ENCODE data around the gene ARHGAP10. TPM values are rescaled to one million over a fixed set of nuclear protein-coding genes. Genes with fewer than 3 reads are reported as not detected.

ARHGAP10 gene
- total RNA-seq, 1 experiment from 2014 or later = 25.0 TPM

- no peaks in the 10 kb centered on the region for H3K27me3 ChIP-seq
- H3K27ac ChIP-seq = no peak overlapping the region
- H3K4me1 ChIP-seq = no peaks in the 10 kb centered on the region
- no peak for DNase-seq
- no peak overlapping the region for H3K4me3 ChIP-seq
- H3K9me3 ChIP-seq (replicated peaks) = peaks cover 4% of the 10 kb centered on the region; the same call in 1 of the 2 replicates
- no peaks in the 10 kb centered on the region for H3K36me3 ChIP-seq
Measured at GRCh38 chr4:148025981-148026380, 294.1 kb downstream of the ARHGAP10 start.

GRCh38 chr4:148027201-148027600 is 295.3 kb downstream of the ARHGAP10 start:
- H3K4me3 ChIP-seq = no peak overlapping the region
- no peak for DNase-seq
- H3K36me3 ChIP-seq = no peaks in the 10 kb centered on the region
- no peak overlapping the region for H3K27ac ChIP-seq
- H3K4me1 ChIP-seq = no peaks in the 10 kb centered on the region
- H3K9me3 ChIP-seq (replicated peaks) = peaks cover 4% of the 10 kb centered on the region; the same call in 1 of the 2 replicates
- H3K27me3 ChIP-seq = no peaks in the 10 kb centered on the region

- Histone ChIP-seq H3K4me3 (no peak overlapping the region), H3K27me3 (no peaks in the 10 kb centered on the region), H3K27ac (no peak overlapping the region), H3K4me1 (peaks cover 2% of the 10 kb centered on the region), H3K36me3 (no peaks in the 10 kb centered on the region), H3K9me3 (replicated peaks) (peaks cover 4% of the 10 kb centered on the region; the same call in 1 of the 2 replicates)
- no peak for DNase-seq
Measured at GRCh38 chr4:148029781-148030180, 297.9 kb downstream of the ARHGAP10 start.

- no peak for DNase-seq
- H3K4me1 ChIP-seq = peaks cover 8% of the 10 kb centered on the region
- H3K27me3 ChIP-seq = no peaks in the 10 kb centered on the region
- H3K9me3 ChIP-seq (replicated peaks) = peaks cover 4% of the 10 kb centered on the region; the same call in 1 of the 2 replicates
- no peak overlapping the region for H3K27ac ChIP-seq
- H3K4me3 ChIP-seq = no peak overlapping the region
- H3K36me3 ChIP-seq = no peaks in the 10 kb centered on the region
Measured at GRCh38 chr4:148030193-148030873, 298.4 kb downstream of the ARHGAP10 start.

GRCh38 chr4:148034813-148035212 is 302.9 kb downstream of the ARHGAP10 start:
- peak in 1 of 2 experiments; percentile 47 for DNase-seq
- no peaks in the 10 kb centered on the region for H3K9me3 ChIP-seq (replicated peaks)
- H3K27me3 ChIP-seq = no peaks in the 10 kb centered on the region
- H3K4me3 ChIP-seq = no peak overlapping the region
- H3K27ac ChIP-seq = no peak overlapping the region
- no peaks in the 10 kb centered on the region for H3K36me3 ChIP-seq
- peaks cover 8% of the 10 kb centered on the region for H3K4me1 ChIP-seq

GRCh38 chr4:148041606-148042329 is 309.9 kb downstream of the ARHGAP10 start:
- no peaks in the 10 kb centered on the region for H3K27me3 ChIP-seq
- no peaks in the 10 kb centered on the region for H3K9me3 ChIP-seq (replicated peaks)
- DNase-seq = no peak
- no peaks in the 10 kb centered on the region for H3K4me1 ChIP-seq
- no peaks in the 10 kb centered on the region for H3K36me3 ChIP-seq
- no peak overlapping the region for H3K4me3 ChIP-seq
- H3K27ac ChIP-seq = no peak overlapping the region

- H3K27me3 ChIP-seq = no peaks in the 10 kb centered on the region
- no peaks in the 10 kb centered on the region for H3K9me3 ChIP-seq (replicated peaks)
- H3K27ac ChIP-seq = no peak overlapping the region
- H3K4me3 ChIP-seq = no peak overlapping the region
- no peak for DNase-seq
- H3K36me3 ChIP-seq = peaks cover 4% of the 10 kb centered on the region; the same call in 1 of the 2 replicates
- H3K4me1 ChIP-seq = no peaks in the 10 kb centered on the region
Measured at GRCh38 chr4:148044089-148044911, 312.4 kb downstream of the ARHGAP10 start.

- no peaks in the 10 kb centered on the region for H3K4me1 ChIP-seq
- H3K27ac ChIP-seq = no peak overlapping the region
- no peaks in the 10 kb centered on the region for H3K9me3 ChIP-seq (replicated peaks)
- H3K36me3 ChIP-seq = peaks cover 6% of the 10 kb centered on the region; the same call in 1 of the 2 replicates
- no peaks in the 10 kb centered on the region for H3K27me3 ChIP-seq
- no peak overlapping the region for H3K4me3 ChIP-seq
- DNase-seq = no peak
Measured at GRCh38 chr4:148044912-148045352, 313.0 kb downstream of the ARHGAP10 start.

GRCh38 chr4:148048598-148048997 is 316.7 kb downstream of the ARHGAP10 start:
- no peak for DNase-seq
- Histone ChIP-seq H3K4me3 (no peak overlapping the region), H3K27ac (no peak overlapping the region), H3K9me3 (replicated peaks) (no peaks in the 10 kb centered on the region), H3K36me3 (peaks cover 6% of the 10 kb centered on the region), H3K27me3 (no peaks in the 10 kb centered on the region), H3K4me1 (peaks cover 9% of the 10 kb centered on the region)

GRCh38 chr4:148051403-148051802 is 319.5 kb downstream of the ARHGAP10 start:
- Histone ChIP-seq H3K9me3 (replicated peaks) (no peaks in the 10 kb centered on the region), H3K27me3 (no peaks in the 10 kb centered on the region), H3K4me1 (peaks cover 25% of the 10 kb centered on the region), H3K27ac (no peak overlapping the region), H3K4me3 (no peak overlapping the region), H3K36me3 (peaks cover 6% of the 10 kb centered on the region)
- DNase-seq = no peak

GRCh38 chr4:148052448-148052847 is 320.6 kb downstream of the ARHGAP10 start:
- DNase-seq = no peak

GRCh38 chr4:148053298-148054003 is 321.6 kb downstream of the ARHGAP10 start:
- Histone ChIP-seq H3K27me3 (no peaks in the 10 kb centered on the region), H3K9me3 (replicated peaks) (no peaks in the 10 kb centered on the region), H3K27ac (no peak overlapping the region), H3K4me1 (peaks cover 32% of the 10 kb centered on the region), H3K4me3 (no peak overlapping the region), H3K36me3 (peaks cover 6% of the 10 kb centered on the region; the same call in 1 of the 2 replicates)
- peak; percentile 25 to 60 for DNase-seq

More at GRCh38 chr4:148052448-148052847, 320.6 kb downstream of the ARHGAP10 start:
- Histone ChIP-seq H3K9me3 (replicated peaks) (no peaks in the 10 kb centered on the region), H3K36me3 (peaks cover 6% of the 10 kb centered on the region), H3K27ac (no peak overlapping the region), H3K4me3 (no peak overlapping the region), H3K4me1 (peaks cover 32% of the 10 kb centered on the region), H3K27me3 (no peaks in the 10 kb centered on the region)

- Histone ChIP-seq H3K27ac (no peak overlapping the region), H3K36me3 (peaks cover 2% of the 10 kb centered on the region; the same call in 1 of the 2 replicates), H3K4me1 (peaks cover 32% of the 10 kb centered on the region), H3K9me3 (replicated peaks) (no peaks in the 10 kb centered on the region), H3K4me3 (no peak overlapping the region), H3K27me3 (no peaks in the 10 kb centered on the region)
- DNase-seq = peak; percentile 55 to 79
Measured at GRCh38 chr4:148054275-148054674, 322.4 kb downstream of the ARHGAP10 start.

- Histone ChIP-seq H3K27me3 (no peaks in the 10 kb centered on the region), H3K36me3 (no peaks in the 10 kb centered on the region; the same call in 1 of the 2 replicates), H3K4me1 (peaks cover 32% of the 10 kb centered on the region), H3K4me3 (no peak overlapping the region), H3K27ac (no peak overlapping the region), H3K9me3 (replicated peaks) (no peaks in the 10 kb centered on the region)
- no peak for DNase-seq
Measured at GRCh38 chr4:148055844-148056243, 324.0 kb downstream of the ARHGAP10 start.
